Stimulated activated CD4-positive, alpha-beta T cell treated with anti-CD3 and anti-CD28 coated beads, TNF-alpha, amount 100 ng/mL, for 1 hour (primary cell): Measurements from ENCODE around the gene SPINT1.
"Not testable (repeated sequence)": the region's sequence is repeated elsewhere in the genome, so short reads cannot be mapped to it uniquely, and the experiment has no call there.

Experiments
- DNase-seq, 3 donors: peaks; one replicate each; pipeline ENCODE4 v3.0.0-alpha.2; 2020; ENCODE audit warnings: low read depth in 3 of 3, low spot score in 1 of 3

SPINT1 gene

DNA sequence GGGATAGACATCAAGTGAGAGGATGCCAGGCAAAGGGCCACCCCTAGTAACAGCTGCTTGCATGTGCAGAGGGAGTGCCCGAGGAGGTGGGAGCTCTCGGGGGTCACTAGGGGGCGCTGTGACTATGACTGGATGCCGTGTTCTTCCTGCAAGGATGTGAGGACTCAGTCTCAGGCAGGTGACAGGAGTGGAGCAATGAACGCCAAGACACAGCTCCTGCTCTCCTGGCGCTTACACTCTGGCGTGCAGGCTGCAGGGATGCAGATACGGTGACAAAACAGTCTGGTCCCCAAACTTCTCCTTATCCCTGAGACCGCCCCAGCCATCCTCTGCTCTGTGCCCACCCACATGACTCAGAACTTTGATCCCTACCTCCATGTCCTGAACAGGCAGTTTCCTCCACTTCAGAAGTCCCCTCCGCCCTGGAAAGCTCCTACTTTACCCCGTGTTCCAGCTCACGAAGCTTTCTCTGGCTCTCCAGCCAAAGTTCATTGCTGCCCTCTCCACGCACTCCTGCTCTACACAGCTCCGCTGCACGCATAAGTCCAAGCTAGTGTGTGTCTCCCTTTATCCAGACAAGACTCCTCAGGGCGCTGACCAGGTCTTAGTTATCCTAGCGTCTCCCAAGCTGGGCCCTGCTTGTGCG lies 15.5 kb downstream of the SPINT1 start:
- peak; percentile 49 to 77 (median 65) for DNase-seq

DNA sequence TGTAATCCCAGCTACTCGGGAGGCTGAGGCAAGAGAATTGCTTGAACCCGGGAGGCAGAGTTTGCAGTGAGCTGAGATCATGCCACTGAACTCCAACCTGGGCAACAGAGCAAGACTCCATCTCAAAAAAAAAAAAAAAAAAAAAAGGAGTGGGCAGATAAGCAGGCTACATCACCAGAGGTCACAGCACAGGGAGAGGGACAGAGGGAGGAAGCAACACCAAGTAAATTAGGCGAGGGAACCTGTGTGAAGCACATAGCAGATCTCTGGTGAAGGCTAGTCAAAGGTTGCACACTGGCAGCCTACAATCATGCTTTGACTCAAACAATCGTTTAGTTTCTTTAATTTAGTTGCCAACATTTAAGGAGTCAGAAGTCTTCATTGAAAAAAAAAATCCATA lies 17.3 kb downstream of the SPINT1 start:
- not testable (repeated sequence) for DNase-seq

DNA sequence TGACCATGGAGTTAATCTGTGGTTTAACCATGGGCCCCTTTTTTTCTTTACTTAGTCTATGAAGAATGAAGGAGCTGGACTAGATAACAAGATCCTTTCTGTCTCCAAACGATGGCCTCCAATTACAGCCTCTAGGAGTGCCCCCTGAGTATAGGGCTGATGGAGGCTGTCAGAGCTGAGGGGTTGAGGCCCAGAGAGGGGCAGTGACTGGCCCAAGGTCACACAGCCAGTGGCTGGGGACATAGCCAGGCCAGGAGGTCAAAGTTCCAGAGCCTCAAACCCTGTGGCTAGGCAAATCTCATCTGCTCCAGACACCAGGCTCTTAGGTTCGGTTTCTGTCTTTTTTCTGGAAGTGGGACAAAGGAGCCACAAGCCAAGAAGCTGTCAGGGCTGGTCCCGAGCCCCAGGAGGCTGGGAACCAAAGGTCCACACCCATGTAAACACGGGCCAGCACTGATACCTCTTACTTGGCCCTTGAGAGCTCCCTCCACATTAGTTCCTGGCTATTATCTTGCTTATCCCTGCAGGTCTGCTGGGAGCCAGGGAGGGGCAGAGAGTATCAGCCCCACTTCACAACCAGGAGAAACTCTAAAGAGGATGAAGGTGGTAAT lies 19.9 kb downstream of the SPINT1 start:
- no peak for DNase-seq

DNA sequence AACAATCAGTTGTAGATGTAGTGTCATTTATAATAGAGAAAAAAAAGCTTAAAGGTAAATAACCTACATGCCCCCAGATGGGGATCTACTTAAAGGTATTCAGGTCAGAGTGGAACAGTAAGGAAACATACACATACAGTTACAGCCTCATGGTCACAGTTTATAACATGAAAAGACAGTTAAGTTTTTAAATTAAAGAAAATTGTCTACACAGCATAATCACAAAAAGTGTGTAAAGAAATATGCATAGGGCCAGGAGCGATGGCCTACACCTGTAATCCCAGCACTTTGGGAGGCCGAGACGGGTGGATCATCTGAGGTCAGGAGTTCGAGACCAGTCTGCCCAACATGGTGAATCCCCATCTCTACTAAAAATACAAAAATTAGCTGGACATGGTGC lies 23.4 kb downstream of the SPINT1 start:
- DNase-seq: no peak

DNA sequence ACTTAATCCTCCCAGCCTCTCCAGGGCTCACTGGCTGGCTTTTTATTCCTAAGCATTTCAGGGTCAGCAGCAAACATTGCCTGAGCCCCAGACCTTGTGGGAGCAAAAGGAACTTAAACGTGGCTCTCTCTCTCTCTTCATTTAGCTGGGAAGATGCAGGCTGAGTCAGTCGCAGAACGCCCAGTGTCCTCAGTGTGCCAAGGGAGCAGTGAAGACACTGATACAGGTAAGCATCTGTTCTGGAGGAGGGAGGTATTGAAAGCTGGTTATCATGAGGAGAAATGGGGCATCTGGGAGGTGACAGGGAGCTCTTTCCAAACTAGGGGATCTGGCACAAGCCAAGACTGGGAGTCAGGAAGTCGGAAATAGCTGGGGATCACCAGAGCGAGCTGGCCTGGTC lies 25.8 kb downstream of the SPINT1 start:
- DNase-seq: no peak

DNA sequence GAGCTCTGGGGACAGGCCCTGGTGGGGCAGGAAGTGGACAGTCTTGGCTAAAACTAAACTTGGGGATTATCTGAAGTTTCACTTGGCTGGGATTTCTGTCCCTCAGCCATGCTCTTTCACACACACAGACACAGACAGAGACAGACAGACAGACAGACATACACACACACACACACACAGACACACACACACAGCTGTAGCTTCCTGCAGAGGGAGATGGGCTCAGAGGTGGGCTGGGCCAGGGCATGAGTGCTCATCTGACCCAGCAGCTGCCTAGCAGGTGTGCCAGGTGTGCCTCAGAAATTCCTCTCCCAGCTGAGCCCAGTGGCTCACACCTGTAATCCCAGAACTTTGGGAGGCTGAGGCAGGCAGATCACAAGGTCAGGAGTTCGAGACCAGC lies 26.9 kb downstream of the SPINT1 start:
- no peak for DNase-seq

DNA sequence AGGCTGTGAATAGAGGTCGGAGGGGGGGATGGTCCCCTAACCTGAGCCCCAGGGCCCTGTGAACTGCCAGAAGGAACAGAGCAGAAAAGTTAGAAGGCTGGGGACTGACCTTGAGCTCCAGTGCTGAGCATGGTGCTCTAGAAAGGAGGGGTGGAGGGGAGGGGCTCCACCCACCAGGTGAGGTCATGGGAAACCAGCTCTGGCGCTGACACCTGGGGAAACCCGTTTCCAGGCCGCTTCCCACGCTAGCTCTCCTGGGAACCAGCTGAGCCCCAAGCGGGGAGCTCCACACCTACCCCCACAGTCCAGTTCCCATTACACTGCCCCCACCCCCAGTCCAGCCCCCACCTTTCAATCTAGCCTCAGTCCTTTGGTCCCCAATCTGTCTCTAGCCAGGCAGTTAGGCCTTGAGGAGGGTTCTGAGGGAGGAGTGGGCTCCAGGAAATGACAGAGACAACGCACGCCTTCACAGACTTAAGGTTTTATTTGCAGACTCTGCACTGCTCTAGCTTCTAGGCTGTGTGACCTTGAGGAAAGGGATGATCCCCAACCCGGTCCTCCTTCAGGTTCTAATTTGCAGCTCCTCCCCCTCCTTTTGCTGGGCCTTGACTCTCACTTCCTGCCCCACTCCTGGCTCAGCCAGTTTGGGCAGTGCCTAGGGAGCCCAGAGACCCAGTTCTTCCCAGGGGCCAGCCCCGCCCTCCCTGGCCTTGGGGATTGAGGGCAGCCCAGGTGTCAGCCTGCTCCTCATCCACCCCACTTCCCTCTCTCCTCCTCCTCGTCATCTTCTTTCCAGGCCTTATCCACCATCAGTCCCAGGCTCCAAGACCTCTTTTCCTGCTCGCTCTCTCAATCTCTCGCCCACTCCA lies 28.1 kb downstream of the SPINT1 start:
- no peak for DNase-seq

DNA sequence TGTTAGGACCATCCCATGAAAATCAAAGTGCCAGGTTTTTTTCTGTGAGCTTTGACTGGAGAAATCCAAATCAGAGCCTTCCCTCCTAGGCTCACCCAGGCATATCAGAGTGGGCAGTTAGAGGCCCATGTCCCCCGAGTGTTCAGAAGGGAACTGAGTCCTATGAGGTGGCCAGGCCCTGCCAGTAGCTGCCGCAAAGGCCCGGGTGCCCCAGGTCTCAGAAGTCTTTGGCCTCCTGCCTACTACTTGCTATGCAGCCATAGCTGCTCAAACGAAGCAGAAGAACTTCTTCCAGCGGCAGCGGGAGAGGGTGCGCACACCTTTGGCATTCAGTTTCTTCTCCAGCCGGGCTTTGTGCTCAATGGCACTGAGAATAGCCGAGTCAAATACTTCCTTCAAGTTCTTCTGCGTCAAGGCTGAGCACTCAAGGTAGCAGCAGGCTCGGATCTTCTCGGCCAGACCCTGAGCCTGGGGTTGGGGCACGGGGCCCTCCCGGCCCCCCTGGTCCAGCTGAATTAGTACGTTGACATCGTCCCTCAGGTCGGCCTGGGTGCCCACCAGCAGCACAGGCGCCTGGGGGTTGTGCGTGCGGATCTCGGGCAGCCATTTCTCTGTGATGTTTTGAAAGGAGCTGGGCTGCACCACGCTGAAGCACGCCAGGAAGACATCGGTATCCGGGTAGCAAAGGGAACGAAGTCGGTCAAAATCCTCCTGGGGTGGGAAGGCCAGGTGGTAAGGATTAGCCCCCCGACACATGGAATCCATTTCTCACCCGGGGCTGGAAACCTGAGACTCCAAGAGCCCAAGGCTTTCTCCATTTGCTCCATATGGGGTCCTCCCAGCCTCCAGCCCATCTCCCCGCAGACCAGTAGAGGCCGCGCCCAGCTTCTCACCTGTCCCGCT lies 29.2 kb downstream of the SPINT1 start:
- no peak for DNase-seq

DNA sequence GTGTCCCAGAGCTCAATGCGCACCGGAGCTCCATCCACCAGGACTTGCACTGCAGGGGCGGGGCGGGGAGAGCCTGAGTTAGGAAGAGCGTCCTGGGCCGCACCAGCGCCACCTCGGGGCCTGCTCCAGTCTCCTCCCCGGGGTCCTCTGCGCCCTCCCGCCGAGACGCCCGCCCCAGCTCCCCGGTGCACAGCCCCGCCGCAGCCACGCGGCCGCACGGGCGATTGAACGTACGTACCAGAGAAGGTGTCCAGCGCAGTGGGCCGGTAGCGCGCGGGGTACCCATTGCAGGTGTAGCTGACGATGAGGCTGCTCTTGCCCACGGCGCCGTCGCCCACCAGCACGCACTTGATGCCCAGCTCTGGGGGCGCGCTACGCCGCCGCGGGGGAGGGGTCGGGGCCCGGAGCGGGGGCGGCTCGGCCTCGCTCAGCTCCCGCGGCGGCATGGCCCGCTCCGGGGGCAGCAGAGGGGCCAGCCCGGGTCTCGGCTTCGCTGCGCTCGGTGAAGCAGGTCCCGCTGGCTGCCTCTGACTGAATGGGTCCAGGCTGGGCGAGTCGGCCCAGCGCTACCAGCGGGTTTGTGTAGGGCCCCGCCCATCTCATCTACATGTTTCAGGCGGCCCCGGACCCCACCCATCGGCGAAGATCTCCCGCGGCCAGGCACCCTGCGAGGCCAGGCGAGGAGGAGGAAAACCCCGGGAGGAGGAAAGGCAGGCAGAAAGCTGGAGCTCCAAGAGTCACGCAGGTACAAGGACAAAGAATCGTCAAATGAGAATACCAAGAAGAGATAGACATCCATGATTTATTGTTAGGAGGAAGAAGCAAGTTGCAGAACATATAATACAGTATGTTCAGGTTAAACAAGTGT lies 30.1 kb downstream of the SPINT1 start, which contains the start of gene RHOV:
RHOV (minus strand) TSS at position 541 of the 868 bp plus-strand sequence; CDS start at position 446, 95 bp downstream.
- DNase-seq: peak in 1 of 3 donors; percentile 31

DNA sequence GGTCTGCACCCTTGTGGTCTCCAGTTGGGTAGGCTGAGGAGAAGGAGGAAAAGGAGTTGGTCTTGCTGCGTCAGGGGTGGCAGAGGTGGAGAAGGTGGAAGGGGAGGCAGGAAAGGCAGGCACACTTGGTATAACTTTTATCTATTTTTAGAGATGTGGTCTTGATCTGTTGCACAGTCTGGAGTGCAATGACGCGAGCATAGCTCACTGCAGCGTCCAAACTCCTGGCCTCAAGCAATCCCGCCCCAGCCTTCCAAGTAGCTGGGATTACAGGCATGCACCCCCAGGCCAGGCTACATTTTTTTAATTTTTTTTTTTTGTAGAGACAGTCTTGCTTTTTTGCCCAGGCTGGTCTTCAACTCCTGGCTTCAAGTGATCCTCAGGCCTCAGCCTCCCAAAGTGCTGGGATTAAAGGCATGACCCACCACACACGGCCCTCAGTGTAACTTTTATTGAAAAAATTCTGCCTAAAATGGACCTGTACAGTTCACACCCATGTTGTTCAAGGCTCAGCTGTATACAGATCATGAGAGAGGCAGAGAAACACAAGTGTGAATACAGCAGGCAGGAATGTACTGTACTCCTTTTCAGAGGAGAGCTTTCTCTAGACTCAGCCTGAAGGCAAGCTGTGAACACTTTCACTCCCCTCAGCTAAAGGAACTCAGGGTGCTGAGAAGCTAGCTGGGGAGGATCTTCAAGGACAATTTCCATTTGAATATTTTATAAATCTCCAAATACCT lies 32.3 kb downstream of the SPINT1 start:
- DNase-seq: no peak

DNA sequence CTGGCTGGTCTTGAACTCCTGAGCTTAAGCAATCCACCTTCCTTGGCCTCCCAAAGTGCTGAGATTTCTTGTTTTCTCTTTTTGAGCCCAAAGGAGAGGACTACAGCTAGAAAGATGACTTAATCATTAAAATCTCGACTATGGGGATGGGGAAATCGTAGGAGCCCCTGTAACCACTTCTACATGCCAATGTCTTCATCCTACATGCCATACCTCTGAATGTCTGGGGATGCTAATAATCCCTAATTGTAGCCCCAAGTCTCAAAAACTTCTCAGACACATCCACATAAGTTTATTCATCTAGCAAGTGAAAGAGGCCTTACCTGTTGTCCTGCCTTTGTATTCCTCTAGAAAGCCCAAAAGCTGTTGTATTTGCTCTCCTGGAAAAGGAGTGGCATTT lies 33.8 kb downstream of the SPINT1 start:
- no peak for DNase-seq

DNA sequence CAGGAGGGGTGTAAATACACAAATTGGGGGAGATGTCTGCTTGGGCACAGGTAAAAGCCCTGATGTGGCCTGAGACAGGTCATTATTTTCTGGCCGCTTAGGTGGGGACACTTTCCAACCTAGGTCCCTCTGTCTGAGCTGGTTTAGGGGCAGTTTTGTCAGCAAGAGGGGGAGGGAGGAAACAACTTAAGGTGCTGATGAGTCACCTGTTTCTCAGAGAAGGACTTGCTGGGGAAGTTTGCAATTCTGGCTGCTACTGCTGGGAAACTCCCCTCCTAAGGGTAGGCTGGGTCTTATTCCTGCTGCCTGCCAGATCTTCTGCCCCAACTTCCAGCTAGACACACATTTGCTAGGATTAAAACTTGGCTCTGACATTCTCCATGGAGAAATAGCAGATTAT lies 34.9 kb downstream of the SPINT1 start:
- DNase-seq: no peak

DNA sequence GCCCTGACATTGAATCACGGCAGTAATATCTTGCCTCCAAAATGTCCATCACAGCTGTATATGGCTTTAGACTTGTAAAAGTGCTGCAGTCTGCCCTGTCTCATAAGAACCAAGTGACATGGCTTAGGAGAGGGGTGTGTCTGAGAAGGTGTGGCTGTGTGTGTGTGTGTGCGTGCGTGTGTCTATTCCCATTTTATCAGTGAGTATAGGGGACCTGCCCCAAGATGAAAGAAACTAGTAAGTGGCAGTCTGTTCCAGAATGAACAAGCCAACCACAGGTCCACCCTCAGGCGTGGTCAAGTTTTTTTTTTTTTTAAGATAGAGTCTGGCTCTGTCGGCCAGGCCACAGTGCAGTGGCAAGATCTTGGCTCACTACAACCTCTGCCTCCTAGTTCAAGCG lies 35.8 kb downstream of the SPINT1 start:
- DNase-seq: no peak

DNA sequence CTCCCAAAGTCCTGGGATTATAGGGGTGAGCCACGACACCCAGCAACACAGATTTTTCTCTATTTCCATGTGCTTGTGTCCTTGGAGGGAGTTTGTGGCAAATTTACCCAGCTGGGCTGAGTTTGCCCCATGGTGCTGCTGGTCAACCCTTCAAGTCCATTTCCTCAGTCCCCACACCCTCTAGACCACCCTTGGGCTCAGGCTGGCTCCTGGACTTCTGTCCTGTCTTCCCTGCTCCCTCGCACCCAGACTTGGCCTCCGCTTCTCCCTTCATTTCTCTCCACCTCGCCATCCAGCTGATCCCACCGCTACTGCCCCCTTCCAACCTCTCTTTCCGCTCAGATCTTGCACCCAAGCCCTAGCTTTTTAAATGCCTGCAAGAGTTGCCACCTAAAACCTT lies 37.5 kb downstream of the SPINT1 start:
- no peak for DNase-seq

DNA sequence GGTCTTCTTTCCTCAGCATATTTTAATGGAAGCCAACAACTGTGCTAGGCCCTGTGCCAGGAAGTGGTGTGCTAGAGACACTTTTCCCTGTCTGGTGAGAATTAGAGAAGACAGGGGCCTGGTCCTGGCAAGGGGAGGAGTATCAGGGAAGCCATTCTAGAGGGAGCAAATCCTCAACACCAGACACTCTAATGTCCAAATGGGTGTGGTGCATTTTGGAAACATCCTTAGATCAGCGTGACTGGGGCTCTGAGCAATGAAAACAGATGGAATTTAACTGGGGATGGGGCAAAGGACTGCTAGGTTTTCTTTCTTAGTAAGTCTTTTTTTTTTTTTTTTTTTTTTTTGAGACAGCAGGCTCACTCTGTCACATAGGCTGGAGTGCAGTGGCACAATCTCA lies 42.7 kb downstream of the SPINT1 start:
- no peak for DNase-seq

DNA sequence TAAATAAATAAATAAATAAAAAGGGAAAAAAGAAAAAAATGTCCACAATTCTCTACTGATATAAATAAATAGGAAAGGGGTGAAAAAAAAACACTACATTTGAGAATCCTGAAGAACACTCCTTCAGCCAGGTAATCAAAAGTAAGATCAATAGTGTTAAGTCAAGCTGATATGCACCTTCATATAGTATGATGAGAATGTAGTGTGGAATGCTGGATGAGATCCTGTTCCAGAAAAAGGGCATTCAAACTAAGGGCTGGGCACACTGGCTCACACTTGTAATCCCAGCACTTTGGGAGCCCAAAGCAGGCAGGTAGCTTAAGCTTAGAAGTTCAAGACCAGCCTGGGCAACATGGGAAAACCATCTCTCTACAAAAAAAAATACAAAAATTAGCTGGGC lies 45.3 kb downstream of the SPINT1 start:
- no peak for DNase-seq

DNA sequence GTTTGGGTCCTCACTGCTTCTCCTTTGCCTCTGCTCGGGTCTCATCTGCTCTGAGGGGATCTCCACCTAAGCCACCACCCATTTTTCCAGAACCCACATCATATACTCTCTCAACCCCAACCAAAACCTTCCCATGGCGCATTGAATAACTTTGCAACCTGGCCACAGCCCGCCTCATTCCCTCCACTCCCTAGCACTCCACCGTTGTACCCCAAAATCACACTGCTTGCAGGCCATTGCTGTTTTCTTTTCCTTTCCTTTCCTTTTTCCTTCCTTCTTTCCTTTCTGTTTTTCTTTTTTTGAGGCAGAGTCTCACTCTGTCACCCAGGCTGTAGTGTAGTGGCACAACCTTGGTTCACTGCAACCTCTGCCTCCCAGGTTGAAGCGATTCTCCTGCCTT lies 47.3 kb downstream of the SPINT1 start:
- no peak for DNase-seq

DNA sequence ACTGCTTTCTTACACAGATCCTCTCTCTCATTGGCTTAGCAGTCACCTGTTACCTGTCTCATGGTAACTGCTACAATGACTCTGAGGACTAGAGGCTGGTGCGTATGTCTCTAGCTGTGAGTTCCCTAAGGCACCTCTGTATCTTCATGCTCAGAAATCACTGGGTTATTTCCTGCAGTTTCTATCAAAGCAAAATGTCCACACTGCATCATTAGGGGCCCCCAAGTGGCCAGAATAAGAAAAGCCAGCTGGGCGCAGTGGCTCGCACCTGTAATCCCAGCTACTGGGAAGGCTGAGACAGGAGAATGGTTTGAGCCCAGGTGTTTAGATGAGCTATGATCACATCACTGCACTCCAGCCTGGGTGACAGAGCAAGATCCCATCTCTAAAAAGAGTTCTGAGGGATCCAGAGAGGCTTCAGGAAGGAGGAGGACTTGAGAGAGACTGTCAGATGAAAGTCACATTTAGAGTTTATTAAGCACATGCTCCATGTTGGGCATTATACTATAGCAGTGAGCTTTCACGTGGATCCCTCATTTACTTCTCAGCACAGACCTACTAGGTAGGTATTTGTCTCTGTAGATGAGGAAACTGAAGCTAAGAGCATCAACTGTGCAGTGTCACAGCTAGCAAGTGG lies 48.1 kb downstream of the SPINT1 start:
- DNase-seq: no peak

DNA sequence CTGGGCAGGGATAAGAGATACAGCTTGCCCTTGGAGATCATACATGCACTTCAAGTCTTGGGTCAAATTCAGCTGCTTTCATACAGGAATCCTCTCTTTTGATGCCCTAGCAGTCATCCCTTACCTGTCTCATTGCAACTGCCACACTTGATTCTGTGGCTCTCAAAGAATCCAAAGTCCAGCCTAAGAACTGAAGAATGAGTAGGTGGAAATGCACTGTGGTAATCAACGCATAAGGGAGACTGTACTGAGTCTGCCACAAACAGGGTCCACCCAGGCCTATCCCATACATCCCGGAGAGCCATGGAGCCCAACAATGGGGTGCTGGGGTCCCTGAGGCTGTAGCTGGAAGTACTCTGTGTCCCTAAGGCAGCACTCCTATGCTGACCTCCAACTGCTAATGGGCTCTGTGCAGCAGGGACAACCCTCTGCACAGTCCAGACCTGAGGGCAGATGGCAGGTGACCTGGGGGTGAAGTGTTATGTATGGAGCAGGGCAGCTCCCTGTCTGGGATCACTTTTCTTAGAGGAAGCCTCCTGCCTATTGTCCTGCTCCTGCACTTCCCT lies 48.7 kb downstream of the SPINT1 start:
- no peak for DNase-seq
